OCI-LY7 (cell line): Measurements from ENCODE around the gene GLIPR1L2. TPM values are rescaled to one million over a fixed set of nuclear protein-coding genes. Genes with fewer than 3 reads are reported as not detected.

ENCODE experiments used
- BruUV-seq: library from RNA; stranded (reverse); fragments of 400-500 nt; replicated peaks from 2 replicates; lab custom pipeline; 2021; lab: Mats Ljungman, UMichigan
- CTCF ChIA-PET: fragments of 300-600 bp; sonication (Branson Sonifier 250); formaldehyde crosslinking; loops from one replicate; lab custom pipeline; 2022; ENCODE audit warnings: antibody characterized with exemption; ENCODE audit not compliant: unreplicated experiment; lab: Charles Lee
- POLR2A ChIA-PET: fragments of 300-600 bp; sonication (Branson Sonifier 250); formaldehyde crosslinking; loops from one replicate; lab custom pipeline; 2022; ENCODE audit warnings: antibody characterized with exemption; lab: Charles Lee
- DNase-seq: peaks from one replicate; pipeline ENCODE4 v3.0.0-alpha.2; 2015; ENCODE audit warnings: low spot score
- H2AFZ ChIP-seq: fragments of 200-600 bp; sonication (generic), shearing (Covaris generic); 2 replicates; pipeline ENCODE4 v1.6.1; 2014; ENCODE audit warnings: mild to moderate bottlenecking, antibody characterized with exemption, low read length, moderate library complexity
- H3K27ac ChIP-seq: fragments of 200-600 bp; sonication (generic); 2 replicates; pipeline ENCODE4 v1.5.1; 2014; ENCODE audit warnings: mixed run types, low read depth, mild to moderate bottlenecking, moderate library complexity, low read length, inconsistent platforms; ENCODE audit not compliant: poor library complexity, severe bottlenecking
- H3K36me3 ChIP-seq: fragments of 200-600 bp; sonication (generic); 2 replicates; pipeline ENCODE4 v1.6.1; 2014; ENCODE audit warnings: mild to moderate bottlenecking, antibody characterized with exemption, low read length, moderate library complexity, mixed read lengths; ENCODE audit not compliant: insufficient read depth
- H3K4me1 ChIP-seq: fragments of 200-600 bp; sonication (generic); 2 replicates; pipeline ENCODE4 v1.5.1; 2014; ENCODE audit warnings: mild to moderate bottlenecking, low read length; ENCODE audit not compliant: insufficient read depth, poor library complexity, severe bottlenecking
- H3K4me2 ChIP-seq: fragments of 200-600 bp; sonication (generic); 2 replicates; pipeline ENCODE4 v1.6.1; 2014; ENCODE audit warnings: mild to moderate bottlenecking, low read length
- H3K4me3 ChIP-seq: fragments of 200-600 bp; sonication (generic); 2 replicates; pipeline ENCODE4 v1.5.1; 2014; ENCODE audit warnings: mild to moderate bottlenecking, low read depth, low read length; ENCODE audit not compliant: poor library complexity, severe bottlenecking
- H3K79me2 ChIP-seq: fragments of 200-600 bp; sonication (generic); 2 replicates; pipeline ENCODE4 v1.6.1; 2016; ENCODE audit warnings: low read depth, mild to moderate bottlenecking, low read length, moderate library complexity, mixed read lengths; ENCODE audit not compliant: insufficient read depth
- H3K9me2 ChIP-seq: fragments of 200-600 bp; sonication (generic); 2 replicates; pipeline ENCODE4 v1.6.1; 2016; ENCODE audit warnings: mild to moderate bottlenecking, low read length, mixed read lengths; ENCODE audit not compliant: insufficient read depth
- H3K9me3 ChIP-seq: fragments of 200-600 bp; sonication (generic); 2 replicates; pipeline ENCODE4 v1.6.1; 2014; ENCODE audit warnings: mild to moderate bottlenecking, mixed run types, low read length, mixed read lengths
- H4K20me1 ChIP-seq: fragments of 200-600 bp; sonication (generic); 2 replicates; pipeline ENCODE4 v1.6.1; 2014; ENCODE audit warnings: mild to moderate bottlenecking, antibody characterized with exemption, low read length, moderate library complexity, mixed read lengths; ENCODE audit not compliant: insufficient read depth
- EZH2phosphoT487 ChIP-seq: fragments of 200-600 bp; sonication (generic); IDR thresholded peaks from 2 replicates; pipeline ENCODE4 v1.6.1; 2018; ENCODE audit warnings: low read depth, borderline replicate concordance, mild to moderate bottlenecking, mixed run types, antibody characterized with exemption, low read length, moderate library complexity, mixed read lengths
- intact Hi-C: fragments of 100-400 bp; cut with micrococcal nuclease; formaldehyde crosslinking; loops from one replicate; pipeline ENCODE4 v1.10.0; 2022; ENCODE audit not compliant: unreplicated experiment
- total RNA-seq, 2 experiments: library from RNA; depleted of rRNA in 1 of 2; stranded (reverse); fragments of >200 nt in 1 of 2; shearing (Covaris generic) in 1 of 2; gene quantifications; 2 replicates each; pipeline ENCODE4 v1.2.3, GENCODE V29; 2014 to 2022
- TF ChIP-seq, protein P1 (sequence below): fragments of 200-600 bp; sonication (generic); conservative IDR thresholded peaks from 2 replicates; pipeline ENCODE4 v1.5.1; 2014; ENCODE audit warnings: mild to moderate bottlenecking, antibody characterized with exemption, low read length, moderate library complexity, mixed read lengths

GLIPR1L2 gene
- total RNA-seq, 2 experiments from 2014 or later, result not detected

DNA sequence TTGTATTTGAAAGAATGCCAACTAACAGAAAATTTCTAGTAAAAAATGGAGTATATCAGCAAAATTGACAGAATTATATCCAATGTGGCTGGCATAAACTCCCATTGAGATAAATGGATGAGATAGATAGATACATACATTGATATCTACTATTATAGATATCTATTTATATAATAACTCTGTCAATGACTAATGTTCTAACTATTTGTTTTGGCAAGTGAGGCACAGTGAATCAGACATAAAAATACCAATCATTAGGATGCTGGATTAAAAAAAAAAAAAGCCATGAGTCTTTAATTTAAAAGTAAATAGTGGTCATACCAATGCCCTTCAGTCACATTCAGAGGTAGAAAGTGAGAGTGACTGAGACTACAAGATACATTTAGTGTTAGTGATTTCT is 56.0 kb downstream of the GLIPR1L2 start:
- intact Hi-C loops, result no loop called here
- Histone ChIP-seq H3K4me1 (no peaks in the 10 kb centered on the region), H2AFZ (no peak overlapping the region), H3K36me3 (no peaks in the 10 kb centered on the region), H3K27ac (no peak overlapping the region), H3K4me3 (no peak overlapping the region), H3K9me2 (no peaks in the 10 kb centered on the region), H4K20me1 (no peaks in the 10 kb centered on the region), H3K9me3 (no peaks in the 10 kb centered on the region), H3K4me2 (no peak overlapping the region), H3K79me2 (no peaks in the 10 kb centered on the region)
- ChIA-PET POLR2A (interaction anchor here (1.4 kb wide), 1 partner anchor 13 kb away, joined by 3 read pairs; no protein-coding TSS in a partner anchor), CTCF (no interaction called here)
- DNase-seq, result no peak
- no TSS peak for BruUV-seq
- TF ChIP-seq EZH2phosphoT487, result no peak
- TF ChIP-seq, protein P1, sequence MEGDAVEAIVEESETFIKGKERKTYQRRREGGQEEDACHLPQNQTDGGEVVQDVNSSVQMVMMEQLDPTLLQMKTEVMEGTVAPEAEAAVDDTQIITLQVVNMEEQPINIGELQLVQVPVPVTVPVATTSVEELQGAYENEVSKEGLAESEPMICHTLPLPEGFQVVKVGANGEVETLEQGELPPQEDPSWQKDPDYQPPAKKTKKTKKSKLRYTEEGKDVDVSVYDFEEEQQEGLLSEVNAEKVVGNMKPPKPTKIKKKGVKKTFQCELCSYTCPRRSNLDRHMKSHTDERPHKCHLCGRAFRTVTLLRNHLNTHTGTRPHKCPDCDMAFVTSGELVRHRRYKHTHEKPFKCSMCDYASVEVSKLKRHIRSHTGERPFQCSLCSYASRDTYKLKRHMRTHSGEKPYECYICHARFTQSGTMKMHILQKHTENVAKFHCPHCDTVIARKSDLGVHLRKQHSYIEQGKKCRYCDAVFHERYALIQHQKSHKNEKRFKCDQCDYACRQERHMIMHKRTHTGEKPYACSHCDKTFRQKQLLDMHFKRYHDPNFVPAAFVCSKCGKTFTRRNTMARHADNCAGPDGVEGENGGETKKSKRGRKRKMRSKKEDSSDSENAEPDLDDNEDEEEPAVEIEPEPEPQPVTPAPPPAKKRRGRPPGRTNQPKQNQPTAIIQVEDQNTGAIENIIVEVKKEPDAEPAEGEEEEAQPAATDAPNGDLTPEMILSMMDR, result no peak

DNA sequence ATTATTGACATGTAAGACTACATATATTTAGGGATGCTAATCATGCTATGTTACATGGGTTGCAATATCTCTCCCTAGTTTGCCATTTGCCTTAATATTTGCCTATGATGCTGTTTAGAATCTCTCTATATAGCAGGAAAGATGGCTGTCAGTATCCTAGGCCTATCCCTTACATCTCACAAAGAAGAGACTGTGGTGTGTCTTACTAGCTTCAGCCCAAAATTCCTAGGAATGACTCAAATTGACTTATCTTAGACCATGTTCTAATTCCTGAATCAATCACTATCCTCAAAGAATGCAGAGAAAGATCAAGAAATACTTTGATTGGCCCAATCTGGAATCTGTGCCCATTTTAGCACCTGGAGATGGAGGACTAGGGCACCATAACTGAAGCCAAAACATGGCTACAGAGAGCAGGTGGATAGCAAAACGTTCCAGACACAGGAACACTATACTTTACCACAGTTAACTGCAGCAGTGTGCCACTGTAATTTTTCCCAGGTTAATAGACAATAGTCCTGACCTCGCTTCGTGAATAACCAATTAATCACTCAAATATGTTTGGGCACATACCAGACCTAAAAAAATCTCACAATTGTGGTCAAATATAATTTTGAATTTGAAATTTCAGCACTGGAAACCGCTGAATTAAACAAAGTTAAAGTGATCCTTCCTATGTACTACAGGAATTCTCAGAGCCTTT is 57.0 kb downstream of the GLIPR1L2 start:
- no peak overlapping the region for H3K4me3 ChIP-seq
- intact Hi-C loops, result no loop called here
- no peak overlapping the region for H3K4me2 ChIP-seq
- no TSS peak for BruUV-seq
- DNase-seq, result no peak
- H3K27ac ChIP-seq, result no peak overlapping the region
- no peaks in the 10 kb centered on the region for H4K20me1 ChIP-seq
- H3K4me1 ChIP-seq, result no peaks in the 10 kb centered on the region
- H2AFZ ChIP-seq, result no peak overlapping the region
- TF ChIP-seq, protein P1, result no peak
- no peak for TF ChIP-seq EZH2phosphoT487
- H3K9me2 ChIP-seq, result no peaks in the 10 kb centered on the region
- H3K79me2 ChIP-seq, result no peaks in the 10 kb centered on the region
- POLR2A ChIA-PET, result no interaction called here
- no peaks in the 10 kb centered on the region for H3K36me3 ChIP-seq
- CTCF ChIA-PET, result no interaction called here
- H3K9me3 ChIP-seq, result no peaks in the 10 kb centered on the region

DNA sequence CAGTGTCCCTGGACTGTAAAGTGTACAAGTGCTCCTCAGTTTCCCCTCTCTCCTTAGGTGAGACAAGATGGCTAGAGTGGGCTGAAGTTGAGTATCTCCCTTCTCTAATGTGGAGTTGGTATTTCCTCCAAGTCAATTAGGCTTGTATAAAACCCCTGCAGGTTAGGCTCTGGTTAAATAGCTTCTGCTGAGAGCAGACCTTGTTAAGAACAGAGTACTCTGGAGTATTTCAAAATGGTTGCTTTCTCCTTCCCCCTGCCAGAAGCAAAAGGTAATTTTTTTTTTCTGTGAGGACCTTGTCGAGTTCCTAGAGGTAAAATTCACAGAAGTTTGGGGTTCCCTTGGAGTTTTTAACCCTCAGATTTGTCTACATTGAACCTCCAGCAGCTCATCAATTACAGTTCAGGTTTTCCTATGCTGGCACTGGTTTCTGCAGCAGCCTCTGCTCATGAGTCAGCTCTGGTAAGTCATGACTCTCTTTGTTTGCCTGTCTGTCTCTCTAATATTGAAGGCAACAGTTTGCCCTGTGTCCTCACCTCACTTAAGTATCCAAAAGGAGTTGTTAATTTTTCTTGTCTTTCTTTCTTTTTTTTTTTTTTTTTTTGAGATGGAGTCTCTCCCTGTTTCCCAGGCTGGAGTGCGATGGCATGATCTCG is 61.9 kb downstream of the GLIPR1L2 start:
- H3K4me1 ChIP-seq, result no peaks in the 10 kb centered on the region
- H3K9me3 ChIP-seq, result peaks cover 4% of the 10 kb centered on the region; the same call in 1 of the 2 replicates
- H3K4me2 ChIP-seq, result no peak overlapping the region
- DNase-seq, result no peak
- H3K4me3 ChIP-seq, result no peak overlapping the region
- no peaks in the 10 kb centered on the region for H3K79me2 ChIP-seq
- TF ChIP-seq, protein P1, result no peak
- no peak for TF ChIP-seq EZH2phosphoT487
- H3K36me3 ChIP-seq, result no peaks in the 10 kb centered on the region
- POLR2A ChIA-PET, result no interaction called here
- no peak overlapping the region for H3K27ac ChIP-seq
- H3K9me2 ChIP-seq, result no peaks in the 10 kb centered on the region
- BruUV-seq, result no TSS peak
- CTCF ChIA-PET, result no interaction called here
- no peaks in the 10 kb centered on the region for H4K20me1 ChIP-seq
- no peak overlapping the region for H2AFZ ChIP-seq
- intact Hi-C loops, result no loop called here
